H1 (cell line): Measurements from ENCODE around the gene CCDC148.
"Not testable (repeated sequence)": the region's sequence is repeated elsewhere in the genome, so short reads cannot be mapped to it uniquely, and the experiment has no call there.

Source experiments
- BRCA1 ChIP-seq: IDR thresholded peaks from 2 replicates; pipeline ENCODE4 v1.6.1; 2012; ENCODE audit warnings: low read depth, low read length, improper control_type of control experiment
- CBX5 ChIP-seq: fragments of 300-800, 300-1000 bp; sonication (generic); IDR thresholded peaks from 2 replicates; pipeline ENCODE4 v1.7.1; 2016; ENCODE audit warnings: antibody characterized with exemption, low read length, low read depth
- CHD1 ChIP-seq: IDR thresholded peaks from 2 replicates; pipeline ENCODE4 v1.6.1; 2012; ENCODE audit warnings: low read depth, low read length, improper control_type of control experiment
- CTCF ChIP-seq, 3 experiments: IDR thresholded peaks; 1 replicate in 2 of 3; 2 replicates in 1 of 3; pipeline versions ENCODE4 v1.5.1 to v1.6.1; 2011; ENCODE audit warnings: low read length in 3 of 3, mild to moderate bottlenecking in 3 of 3, inconsistent platforms in 2 of 3, low read depth in 1 of 3, moderate library complexity in 1 of 3; ENCODE audit not compliant: insufficient read depth in 1 of 3; ENCODE audit errors: control extremely low read depth in 1 of 3
- EZH2 ChIP-seq: fragments of 200-600 bp; sonication (generic); IDR thresholded peaks from 2 replicates; pipeline ENCODE4 v1.7.1; 2012; ENCODE audit warnings: low read depth, mild to moderate bottlenecking, moderate library complexity, low read length, inconsistent platforms; ENCODE audit not compliant: severe bottlenecking
- NRF1 ChIP-seq: IDR thresholded peaks from 2 replicates; pipeline ENCODE4 v1.6.1; 2011; ENCODE audit warnings: mild to moderate bottlenecking, low read depth, low read length, improper control_type of control experiment
- POLR2A ChIP-seq, 2 experiments: IDR thresholded peaks; 1 replicate in 1 of 2; 2 replicates in 1 of 2; pipeline ENCODE4 v1.6.1; 2011; ENCODE audit warnings: low read depth in 2 of 2, low read length in 2 of 2, mild to moderate bottlenecking in 2 of 2; ENCODE audit errors: control extremely low read depth in 1 of 2
- POLR2AphosphoS5 ChIP-seq: IDR thresholded peaks from 2 replicates; pipeline ENCODE4 v1.6.1; 2011; ENCODE audit warnings: low read depth, low read length
- RAD21 ChIP-seq, 2 experiments: IDR thresholded peaks in 1 of 2; conservative IDR thresholded peaks in 1 of 2; 2 replicates each; pipeline ENCODE4 v1.6.1; 2011; ENCODE audit warnings: low read depth in 2 of 2, low read length in 2 of 2, improper control_type of control experiment in 1 of 2, inconsistent platforms in 1 of 2, mild to moderate bottlenecking in 1 of 2, moderate library complexity in 1 of 2
- SP1 ChIP-seq: IDR thresholded peaks from 2 replicates; pipeline ENCODE4 v1.6.1; 2011; ENCODE audit warnings: low read depth, low read length

- TF ChIP-seq CHD1; NRF1; CBX5; CTCF (IDR thresholded peaks at IDR 0.05; ENCODE audit: control extremely low read depth in 1 of 3, insufficient read depth in 1 of 3, low read depth in 1 of 3, low read length in 3 of 3); POLR2AphosphoS5; BRCA1; EZH2; POLR2A (IDR thresholded peaks at IDR 0.05; ENCODE audit: control extremely low read depth in 1 of 2, low read depth in 2 of 2, low read length in 2 of 2); SP1; RAD21 (IDR thresholded peaks at IDR 0.05 in 1 of 2, conservative IDR thresholded peaks at IDR 0.05 in 1 of 2; ENCODE audit: low read depth in 2 of 2, low read length in 2 of 2): not testable (repeated sequence)
These were observed 17.5 kb downstream of the CCDC148 start for GRCh38 chr2:158439062-158439461.
